HG02588 (cell line): ENCODE data around the gene PLIN5.
"Not testable (repeated sequence)": the region's sequence is repeated elsewhere in the genome, so short reads cannot be mapped to it uniquely, and the experiment has no call there.

Experiments used
- ATAC-seq: cut with Tn5 transposase; IDR thresholded peaks from one replicate; pipeline ENCODE4 v1.9.1; 2021; ENCODE audit warnings: mild to moderate bottlenecking, moderate library complexity; ENCODE audit not compliant: unreplicated experiment

Gene PLIN5

DNA sequence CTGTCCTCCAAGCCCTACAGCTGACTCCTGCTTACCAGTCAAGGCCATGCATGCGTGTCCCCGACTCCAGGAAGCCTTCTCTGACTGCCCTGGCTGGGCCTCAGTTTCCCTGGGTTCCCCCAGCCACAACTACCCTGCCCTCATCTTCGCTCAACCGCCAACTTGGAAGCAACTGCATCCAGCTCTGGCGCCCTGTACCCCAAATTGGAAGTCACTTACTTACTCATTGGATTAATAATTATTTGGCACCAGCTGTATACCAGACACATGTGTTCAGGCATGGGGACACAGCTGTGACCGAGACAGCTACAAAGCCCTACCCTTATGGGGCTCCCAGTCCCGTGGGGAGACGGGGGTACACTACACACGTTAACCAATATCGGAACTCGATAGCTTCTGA lies 35.4 kb upstream of the PLIN5 start:
- ATAC-seq = no peak

DNA sequence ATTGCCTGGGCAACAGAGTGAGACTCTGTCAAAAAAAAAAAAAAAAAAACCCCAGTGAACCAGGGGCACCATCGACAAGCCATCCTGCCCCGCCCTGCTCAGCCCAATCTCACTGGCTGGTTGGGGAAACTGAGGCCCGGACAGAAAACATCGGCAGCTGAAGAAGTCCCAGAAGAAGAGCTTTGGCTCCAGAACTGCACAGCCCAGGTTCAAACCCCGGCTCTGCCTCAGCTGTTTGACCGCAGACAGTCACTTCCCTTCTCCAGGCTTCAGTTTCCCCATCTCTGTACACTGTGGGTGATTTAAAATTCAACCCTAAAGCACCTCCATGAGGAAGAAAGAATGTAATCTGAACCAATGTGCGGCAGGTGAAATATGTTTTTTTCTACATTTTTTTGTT lies 33.9 kb upstream of the PLIN5 start:
- ATAC-seq = no peak

DNA sequence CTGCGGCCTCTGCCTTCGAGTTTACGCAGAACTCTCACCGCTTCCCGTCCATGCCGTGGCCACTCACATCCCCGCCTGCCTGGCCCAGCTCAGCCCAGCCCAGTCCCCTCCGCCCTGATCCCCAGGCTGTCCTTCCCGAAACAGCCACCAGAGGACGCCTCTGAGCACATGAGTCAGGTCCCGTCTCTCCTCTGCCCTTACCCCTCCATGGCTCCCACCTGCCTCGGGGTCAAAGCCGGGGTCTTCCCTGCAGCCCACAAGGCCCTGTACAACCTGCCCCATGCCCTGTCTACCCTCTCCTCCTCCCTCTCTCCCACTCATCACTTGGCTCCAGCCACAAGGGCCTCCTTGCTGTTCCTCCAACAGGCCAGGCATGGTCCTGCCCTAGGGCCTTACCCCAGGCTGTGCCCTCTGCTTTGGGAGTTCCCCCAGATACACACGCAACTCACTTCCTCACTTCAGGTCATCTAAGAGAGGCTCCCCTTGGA lies 32.6 kb upstream of the PLIN5 start:
- ATAC-seq = no peak

DNA sequence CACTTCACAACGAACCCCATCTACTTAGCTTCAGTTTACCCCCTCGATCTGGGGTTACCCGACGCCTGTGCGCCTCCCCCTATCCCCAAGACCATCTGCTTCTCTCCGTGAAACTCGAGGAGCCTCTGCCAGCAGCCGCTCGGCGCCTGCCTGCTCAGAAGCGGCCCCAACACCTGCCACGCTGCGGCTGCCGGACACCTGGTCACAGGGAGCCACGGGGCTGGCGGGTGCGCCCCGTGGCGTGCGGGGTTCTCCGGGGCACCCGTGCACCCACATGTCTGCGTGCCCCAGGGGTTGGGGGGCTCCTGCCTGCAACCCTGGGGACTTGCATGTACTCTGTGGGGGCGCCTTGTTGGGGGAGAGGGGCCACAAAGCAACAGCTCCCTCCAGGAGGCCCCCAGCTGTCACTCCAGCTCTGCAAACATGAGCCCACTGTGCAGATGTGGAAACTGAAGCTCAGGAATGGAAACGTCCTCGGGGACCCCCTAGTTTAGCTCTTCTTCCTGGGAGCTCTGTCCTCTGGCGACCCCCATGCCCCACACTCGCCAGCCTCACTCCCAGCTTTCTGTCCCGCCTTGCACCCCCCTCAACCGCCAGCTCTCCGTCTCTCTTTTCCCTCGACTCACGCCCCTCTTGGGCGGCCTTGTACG lies 31.5 kb upstream of the PLIN5 start:
- ATAC-seq = no peak

DNA sequence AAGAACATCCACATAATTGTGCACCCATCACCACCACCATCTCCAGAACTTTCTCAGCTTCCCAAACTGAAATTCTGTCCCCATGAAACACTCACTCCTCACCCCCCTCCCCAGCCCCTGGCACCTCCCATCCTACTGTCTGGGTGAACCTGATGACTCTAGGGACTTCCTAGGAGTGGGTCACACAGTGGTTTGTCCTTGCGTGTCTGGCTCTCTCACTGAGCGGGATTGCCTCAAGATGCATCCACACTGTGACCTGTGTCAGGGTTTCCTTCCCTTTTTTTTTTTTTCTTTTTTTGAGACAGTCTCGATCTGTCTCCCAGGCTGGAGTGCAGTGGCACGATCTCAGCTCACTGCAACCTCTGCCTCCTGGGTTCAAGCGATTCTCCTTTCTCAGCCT lies 28.5 kb upstream of the PLIN5 start:
- not testable (repeated sequence) for ATAC-seq

DNA sequence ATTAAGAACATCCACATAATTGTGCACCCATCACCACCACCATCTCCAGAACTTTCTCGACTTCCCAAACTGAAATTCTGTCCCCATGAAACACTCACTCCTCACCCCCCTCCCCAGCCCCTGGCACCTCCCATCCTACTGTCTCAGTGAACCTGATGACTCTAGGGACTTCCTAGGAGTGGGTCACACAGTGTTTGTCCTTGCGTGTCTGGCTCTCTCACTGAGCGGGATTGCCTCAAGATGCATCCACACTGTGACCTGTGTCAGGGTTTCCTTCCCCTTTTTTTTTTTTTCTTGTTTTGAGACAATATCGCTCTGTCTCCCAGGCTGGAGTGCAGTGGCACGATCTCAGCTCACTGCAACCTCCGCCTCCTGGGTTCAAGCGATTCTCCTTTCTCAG lies 27.1 kb upstream of the PLIN5 start:
- not testable (repeated sequence) for ATAC-seq

DNA sequence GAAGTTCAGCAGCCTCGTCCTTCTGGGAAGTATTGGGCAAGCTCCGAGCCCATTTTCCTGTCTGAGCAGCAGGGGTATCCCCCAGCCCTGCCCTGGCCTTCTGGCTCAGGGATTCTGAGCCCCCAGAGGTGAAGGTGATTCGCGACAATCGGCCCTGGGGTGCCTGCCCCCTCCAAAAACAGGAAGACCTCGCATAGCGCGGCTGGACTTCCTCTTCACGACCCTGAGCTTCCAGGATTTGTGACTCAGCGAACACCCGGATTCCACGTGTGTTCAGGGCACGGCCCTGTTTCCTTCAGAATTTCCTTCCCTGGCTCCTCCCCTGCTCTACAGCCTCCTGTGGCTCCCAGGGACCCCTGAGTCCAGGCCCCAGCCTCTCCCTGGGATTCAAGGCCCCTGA lies 24.5 kb upstream of the PLIN5 start, which contains the start of gene SEMA6B:
Gene SEMA6B (minus strand): TSS at position 116 of the 400 bp plus-strand sequence. CDS start 1,227 bp downstream, outside the sequence.
- no peak for ATAC-seq

DNA sequence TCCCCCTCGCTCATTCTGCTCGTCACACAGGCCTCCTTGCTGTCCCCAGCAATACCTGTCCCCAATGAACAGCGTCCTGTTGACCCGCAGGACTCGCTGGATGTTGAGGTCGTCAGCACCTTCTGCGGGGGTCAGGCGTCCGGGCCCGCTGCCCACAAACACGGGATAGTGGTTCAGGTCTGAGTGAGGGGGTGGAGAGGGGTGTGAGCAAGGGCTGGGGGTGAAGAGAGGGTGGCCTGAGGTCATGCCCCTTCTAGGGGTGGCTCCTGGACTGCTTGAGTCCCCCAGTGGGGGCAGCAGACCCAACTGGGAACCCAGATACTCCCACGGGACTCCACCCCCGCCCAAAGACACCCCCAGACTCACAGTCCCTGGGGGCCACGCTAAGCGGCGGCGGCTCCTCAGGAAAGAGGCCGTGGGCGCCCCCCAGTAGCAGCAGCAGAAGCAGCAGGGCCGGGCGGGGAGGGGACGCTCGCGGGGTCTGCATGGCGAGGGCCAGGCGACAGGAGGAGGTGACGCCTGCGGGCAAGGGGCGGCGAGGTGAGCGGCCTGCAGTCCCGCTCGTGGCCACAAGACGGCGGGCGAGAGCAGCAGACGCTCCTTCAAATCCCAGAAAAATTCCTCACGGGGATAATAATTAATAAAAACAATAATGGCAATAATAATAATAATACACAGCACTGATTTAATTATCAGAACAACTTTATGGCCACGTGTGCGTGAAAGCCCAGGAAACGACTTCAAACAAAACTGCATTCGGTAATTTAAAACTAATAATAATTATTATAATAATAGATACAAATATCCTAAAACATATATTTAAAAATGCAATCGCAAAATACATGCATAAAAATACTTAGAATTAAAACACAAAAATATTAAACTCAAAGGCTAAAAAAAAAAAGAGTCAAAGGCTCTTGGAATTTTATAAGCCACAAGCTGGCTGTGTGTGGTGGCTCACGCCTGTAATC lies 23.2 kb upstream of the PLIN5 start:
- no peak for ATAC-seq

DNA sequence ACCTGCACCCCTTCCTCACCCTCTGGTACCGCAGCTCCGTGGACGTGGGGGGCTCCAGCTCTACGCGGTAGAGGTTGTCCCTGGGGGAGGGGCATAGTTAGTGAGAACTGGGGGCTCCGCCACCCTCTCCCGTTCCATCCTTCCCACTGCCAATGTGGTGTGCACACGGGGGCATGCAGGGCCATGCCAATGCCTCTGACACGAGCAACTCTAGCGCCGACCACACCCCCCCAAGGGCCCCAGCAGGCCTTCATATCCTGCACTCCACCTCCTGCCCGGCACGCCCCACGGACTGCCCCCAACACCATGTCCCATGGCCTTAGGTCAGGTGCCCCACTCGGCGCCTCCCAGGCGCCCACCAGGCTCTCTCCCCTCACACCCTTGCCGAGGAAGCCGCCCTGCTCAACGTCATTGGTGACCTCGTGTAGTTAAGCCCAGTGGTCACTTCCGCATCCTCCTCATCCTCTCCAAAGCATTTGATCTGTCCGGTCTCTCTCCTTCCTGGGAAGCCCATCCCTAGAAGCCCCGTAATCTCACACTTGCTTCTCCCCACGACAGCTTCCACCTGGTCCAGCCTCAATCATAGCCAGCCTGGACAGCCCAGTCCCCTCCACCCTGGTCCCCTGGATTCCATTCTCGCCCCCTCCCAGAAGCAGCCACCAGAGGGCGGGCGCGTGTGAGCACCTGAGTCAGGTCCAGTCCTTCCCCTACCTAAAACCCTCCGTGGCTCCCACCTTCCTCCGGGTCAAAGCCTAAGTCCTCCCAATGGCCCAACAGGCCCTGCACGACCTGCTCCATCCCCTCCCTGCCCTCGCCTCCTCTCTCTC lies 22.3 kb upstream of the PLIN5 start:
- no peak for ATAC-seq

DNA sequence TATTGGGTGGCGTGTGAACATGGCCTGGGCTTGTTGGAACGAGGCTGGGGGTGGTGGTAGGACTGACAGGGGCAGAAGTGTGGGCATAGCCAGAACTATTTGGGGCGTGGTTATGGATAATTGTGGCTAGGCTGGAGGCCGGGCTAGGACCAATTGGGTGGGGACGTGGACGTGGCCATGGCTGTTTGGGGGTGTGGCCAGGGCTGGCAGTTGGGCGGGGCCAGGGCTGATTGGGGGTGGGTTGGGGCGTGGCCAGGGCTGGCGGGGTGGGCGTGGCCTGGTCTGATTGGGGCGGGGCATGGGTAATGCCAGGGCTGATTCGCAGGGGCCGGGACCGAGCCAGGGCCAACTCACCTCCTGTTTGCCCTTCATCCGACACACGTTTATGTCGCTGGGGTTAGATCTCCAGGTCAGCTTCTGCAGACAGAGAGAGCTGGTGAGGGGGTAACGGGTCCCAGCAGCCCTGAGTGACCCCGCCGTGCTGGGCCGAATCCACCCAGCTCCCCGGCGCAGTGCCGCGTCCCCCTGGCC lies 21.6 kb upstream of the PLIN5 start:
- ATAC-seq = no peak

DNA sequence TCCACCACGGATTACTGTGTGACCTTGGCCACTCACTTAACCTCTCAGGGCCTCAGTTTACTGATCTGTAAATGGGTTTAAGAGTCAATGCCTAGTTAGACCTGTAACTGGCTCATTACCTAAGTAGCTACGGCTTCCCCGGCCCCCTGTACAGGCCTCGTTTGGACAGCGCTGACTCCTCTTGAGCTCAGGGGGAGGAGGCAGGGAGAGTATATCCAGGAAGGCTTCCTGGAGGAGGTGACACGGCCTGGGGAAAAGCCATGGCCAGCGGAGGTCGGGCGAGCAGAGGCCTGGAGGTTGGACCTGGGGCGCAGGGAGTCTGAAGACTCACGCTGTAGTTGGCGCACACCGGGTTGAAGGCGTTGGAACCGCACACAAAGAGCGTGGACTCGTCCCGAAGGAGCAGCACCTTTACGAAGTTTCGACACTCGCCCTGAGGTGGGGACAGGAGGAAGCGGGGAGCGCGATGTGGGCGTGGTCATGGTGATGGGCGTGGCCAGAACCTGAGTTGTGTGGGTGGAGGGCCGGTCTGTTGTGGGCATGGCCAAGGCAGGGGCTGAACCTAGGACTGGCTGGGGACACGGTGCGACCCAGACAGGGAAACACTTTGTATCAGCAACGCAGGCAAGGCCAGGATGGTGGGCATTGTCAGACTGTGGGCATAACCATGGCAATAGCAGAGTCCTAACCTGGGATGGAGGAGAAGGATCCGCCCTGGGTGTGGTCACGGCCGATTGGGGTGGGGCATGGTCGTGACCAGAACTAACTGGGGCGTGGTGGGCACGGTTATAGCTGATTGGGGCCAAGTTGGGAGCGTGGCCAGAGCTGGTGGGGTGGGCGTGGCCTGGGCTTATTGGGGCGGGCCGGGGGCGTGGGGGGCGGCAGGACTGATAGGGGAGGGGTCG lies 20.9 kb upstream of the PLIN5 start:
- ATAC-seq = no peak

DNA sequence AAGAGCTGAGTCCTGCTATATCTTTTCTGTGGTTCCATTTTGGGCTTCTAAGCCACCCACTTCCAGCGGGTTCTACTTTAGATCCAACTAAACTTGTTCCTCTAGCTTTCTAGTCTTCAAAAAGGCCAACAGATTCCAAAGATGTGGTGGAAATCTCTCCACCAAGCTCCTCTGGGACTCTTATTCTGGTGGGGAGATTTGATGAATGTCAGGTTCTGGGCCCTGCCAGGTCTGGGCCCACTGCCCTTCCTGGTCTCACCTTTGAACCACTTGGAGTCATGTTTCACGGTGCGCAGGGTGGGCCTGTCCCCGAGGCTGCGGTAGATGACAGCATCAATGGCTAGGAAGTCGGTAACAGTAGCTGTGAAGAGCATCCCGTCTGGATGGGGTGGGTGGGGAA lies 19.7 kb upstream of the PLIN5 start:
- ATAC-seq = no peak

DNA sequence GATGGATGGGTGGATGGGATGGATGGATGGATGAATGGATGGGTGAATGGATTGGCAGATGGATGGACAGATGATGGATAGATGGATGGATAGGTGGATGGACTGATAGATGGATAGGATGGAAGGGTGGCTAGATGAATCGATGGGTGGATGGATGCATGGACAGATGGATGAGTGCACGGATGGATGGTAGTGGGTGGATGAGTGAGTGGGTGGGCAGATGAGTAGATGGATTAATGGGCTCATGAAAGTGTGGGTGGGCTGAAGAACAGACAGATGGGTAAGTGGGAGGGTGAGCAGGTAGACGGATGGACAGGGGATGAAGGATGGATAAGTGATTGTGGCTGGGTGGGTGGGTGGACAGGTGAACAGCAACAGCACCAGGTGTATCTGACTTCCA lies 18.8 kb upstream of the PLIN5 start:
- no peak for ATAC-seq

DNA sequence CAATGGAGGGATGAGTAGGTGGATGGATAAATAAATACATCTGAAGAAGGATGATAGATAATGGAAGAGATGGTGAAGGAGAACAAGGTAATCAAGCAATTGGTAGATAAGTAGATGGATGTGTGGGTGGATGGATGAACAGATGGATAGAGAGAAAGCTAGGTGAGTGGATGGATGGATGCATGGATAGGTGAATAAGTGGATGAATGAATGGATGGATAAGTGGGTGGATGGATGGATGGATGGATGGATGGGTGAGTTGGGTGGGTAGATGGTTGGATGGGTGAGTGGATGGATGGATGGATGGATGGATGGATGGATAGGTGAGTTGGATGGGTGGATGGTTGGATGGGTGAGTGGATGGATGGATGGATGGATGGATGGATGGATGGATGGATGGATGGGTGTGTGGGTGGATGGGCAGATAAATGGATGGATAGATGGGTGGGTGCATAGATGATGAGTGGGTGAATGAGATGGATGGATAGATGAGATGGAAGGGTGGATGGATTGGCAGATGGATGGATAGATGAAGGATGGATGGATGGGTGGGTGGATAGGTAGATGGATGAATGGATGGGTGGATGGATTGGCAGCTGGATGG lies 18.2 kb upstream of the PLIN5 start:
- no peak for ATAC-seq

DNA sequence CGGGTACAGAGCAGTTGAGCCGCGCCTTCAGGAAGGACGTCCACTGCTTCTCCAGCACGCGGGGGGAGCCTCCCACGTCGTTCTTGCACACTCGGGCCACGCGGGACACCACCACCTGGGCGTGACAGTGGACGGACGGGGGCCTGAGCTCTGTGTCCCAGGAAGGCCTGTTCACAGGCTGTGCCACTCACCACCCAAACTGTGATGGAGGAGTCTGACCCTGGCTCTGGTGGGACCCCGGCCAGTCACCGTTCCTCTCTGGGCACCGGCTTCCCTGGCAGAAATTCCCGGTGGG lies 17.4 kb upstream of the PLIN5 start:
- ATAC-seq = no peak

DNA sequence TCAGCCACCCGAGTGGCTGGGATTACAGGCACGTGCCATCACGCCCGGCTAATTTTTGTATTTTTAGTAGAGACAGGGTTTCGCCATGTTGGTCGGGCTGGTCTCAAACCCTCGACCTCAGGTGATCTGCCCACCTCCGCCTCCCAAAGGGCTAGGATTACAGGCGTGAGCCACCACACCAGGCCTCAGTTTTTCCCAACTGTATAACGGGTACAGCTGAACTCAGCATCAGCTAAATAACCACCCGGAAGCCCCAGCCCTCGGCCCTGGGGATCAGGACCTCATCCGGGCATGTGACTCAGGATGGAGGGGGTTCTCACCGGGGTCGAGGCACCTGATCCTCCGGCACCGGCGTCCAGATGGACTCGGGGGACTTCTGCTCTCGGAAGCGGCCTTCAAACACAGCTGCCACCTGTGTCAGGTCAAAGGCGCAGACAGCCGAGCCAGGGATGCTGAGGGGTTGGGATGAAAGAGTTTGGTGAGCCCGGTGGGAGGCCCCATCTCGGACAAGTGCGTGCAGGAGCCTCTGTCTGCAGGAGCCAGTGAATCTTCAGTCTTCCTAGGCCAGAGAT lies 15.5 kb upstream of the PLIN5 start:
- ATAC-seq = no peak

DNA sequence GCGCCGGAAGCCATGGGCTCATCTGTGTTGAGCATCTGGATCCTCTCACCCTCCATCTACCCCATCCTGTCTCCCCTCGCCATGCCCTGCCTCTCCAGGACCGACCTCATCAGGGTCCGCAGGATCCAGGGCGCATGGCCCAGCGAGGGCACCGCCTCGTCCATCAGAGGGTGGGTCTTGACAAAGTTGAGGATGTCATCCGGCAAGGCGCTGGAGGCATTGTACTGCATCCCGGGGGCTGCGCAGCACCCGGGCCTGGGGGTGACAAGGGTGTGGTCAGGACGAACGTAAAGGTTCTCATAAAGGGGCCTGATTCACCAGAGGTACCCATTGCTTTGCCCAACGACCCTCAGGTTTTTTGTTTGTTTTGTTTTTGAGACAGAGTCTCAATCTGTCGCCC lies 15.0 kb upstream of the PLIN5 start:
- ATAC-seq = no peak

DNA sequence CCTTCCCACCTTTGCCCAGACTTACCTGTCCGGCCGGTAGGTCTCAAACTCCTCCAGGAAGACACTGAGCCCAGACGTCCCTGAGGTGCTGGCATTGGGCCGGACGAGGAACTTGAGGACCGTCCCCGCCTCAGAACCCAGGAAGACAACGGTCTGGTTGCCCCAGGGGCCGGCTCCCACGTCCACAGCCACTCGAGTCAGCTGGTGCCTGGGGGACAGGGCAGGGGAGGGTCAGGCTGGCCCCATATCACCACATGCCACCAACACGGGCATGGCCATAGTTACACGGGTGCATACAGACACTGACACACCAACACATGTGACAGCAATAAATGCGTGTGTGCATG lies 13.2 kb upstream of the PLIN5 start:
- no peak for ATAC-seq
